IPS-NIHi7 (cell line): ENCODE data around the gene MMP26.
A peak's percentile ranks its signal among the peaks of the same experiment; 100 is the strongest.

Source experiments
- DNase-seq: peaks from one replicate; pipeline ENCODE4 v3.0.0; 2012; ENCODE audit warnings: mixed read lengths; ENCODE audit errors: extremely low spot score

MMP26 gene

DNA sequence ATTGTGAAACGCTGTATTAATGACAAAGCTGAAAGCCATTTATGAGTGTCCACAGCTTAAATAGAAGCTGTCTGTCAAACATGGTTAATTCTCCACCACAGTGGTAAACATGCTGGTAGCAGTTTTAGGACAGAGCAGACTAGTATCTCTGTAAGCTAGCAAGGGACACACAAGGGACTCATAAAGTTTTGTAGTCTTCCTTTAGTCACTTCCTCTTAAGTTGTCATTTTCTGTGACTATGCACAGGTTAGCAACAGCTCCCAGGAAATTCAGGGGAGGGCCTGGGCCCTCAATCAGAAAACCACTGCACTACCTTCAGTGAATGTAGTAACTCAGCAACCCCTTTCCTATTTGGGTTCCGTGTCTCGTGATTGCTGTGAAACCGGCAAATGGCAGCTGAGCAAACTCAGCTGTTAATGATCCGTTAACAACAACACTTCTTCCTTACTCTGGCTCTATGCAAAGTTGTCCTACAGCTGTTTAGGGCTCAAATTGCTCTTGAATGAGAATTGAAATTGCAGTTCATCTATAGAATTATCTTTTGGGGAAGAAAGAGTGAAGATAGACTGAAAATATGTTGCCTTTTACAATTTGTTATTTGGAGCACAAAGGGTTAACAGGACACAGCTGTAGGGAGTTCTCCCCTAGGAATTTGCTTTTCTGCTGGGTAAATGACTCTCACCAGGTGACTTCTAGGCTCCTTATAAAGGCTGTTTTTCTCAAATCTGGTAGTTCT lies at the start of gene MMP26:
TSS of gene MMP26 (plus strand) at position 731 of the 736 bp plus-strand sequence.
- DNase-seq, result peak; percentile 45

DNA sequence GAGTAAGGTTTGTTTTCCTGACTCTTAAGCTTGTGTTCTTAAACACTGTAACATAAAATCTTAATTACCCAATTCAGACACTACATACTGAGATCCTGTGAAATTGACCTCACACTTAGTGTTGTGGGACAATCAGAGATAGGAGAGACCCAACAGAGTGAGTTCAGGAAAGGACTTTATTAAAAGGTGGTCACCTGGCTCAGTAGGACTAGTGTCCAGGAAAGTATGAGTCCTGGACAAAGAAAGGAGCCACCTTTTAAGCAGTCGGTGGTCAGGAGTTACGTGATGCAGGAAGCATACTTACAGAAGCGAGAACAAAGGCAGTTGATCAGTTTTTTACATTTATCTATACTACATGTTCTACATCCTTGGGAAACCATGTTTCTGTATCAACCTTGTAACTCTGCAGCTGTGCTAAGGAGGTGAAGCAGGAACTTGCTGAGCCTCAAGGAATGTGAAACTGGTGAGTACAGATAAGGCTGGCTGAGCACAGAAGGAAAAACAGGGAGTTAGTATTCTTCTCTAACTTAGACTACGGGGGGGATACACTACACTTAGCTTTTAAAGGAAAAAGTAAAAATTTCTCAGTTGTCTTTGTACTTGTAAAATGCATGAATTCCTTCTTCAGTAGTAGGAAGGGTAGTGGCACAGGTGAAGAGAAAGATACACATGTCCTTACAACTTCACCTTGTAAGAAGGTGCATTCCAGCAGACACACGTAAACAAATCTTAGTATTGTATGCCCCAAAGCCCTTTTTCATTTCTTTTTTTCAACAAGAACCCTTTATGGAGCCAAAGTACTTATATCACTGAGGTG lies 45.7 kb upstream of the MMP26 start:
- no peak for DNase-seq

DNA sequence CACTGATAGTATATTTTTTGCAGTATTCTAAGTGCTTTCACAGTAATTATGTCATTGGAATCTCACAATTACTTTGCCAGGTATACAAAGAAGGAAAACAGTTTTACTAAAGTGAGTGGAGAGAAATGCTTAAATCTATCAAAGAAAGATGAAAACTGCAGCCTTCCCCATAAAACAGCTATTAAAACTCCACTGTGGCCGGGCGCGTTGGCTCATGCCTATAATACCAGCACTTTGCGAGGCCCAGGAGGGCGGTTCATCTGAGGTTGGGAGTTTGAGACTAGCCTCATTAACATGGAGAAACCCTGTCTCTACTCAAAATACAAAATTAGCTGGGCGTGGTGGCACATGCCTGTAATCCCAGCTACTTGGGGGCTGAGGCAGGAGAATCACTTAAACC lies 41.7 kb upstream of the MMP26 start:
- DNase-seq, result no peak

DNA sequence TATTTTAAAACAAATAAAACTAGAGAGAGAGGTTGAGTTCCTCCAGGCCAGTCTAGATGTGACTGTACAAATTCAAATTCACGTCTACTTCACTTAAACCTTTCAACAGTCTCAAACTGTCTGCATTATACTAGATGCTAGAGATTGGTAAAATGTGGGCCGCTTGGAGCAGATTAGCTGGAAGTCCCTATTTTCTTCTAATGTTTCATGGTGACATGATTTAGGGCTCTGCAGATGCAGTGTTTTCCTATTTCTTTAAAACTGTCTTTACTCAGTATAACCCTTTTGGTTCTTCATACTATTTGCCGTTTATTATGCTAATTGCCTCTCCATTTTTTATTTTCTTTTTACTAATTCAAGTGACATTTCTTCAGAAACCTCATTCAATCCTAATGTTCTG lies 40.4 kb upstream of the MMP26 start:
- DNase-seq, result no peak

DNA sequence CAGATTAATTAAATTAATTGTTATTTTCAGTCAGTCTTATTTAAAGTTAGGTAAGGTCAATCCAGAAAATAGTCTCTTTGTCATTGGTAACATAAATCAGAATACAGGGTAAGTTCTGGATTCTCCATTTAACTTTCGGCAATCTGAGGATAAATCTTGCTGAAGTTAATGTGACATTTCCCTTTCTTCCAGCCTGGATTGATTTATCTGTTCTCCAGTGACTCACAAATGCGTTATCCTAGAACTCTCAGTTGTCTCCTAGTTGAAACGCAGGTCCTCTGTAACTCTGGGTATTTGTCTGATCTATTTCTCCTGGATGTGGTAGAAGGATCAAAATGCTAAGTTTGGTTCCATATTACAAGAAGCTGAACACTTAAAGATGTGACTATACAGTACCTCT lies 39.8 kb upstream of the MMP26 start:
- DNase-seq, result no peak

DNA sequence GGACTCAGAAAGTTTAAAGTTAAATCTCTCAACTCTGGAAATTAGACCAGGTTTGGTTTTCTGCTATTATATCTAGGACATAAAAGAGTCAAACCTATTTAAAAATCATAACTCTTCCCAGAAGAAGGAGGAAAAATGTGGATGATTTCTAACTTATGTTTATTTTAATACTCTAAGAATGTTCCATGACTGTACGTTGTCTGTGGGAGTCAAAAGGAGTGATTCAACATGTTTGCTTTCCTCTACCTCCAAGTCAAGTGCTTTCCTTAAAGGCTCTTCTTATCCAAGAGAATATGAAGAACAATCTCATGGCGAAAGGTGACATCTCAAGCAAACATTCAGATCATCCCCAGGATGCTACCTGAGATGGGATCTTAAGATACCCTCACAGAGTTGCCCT lies 39.2 kb upstream of the MMP26 start:
- no peak for DNase-seq

DNA sequence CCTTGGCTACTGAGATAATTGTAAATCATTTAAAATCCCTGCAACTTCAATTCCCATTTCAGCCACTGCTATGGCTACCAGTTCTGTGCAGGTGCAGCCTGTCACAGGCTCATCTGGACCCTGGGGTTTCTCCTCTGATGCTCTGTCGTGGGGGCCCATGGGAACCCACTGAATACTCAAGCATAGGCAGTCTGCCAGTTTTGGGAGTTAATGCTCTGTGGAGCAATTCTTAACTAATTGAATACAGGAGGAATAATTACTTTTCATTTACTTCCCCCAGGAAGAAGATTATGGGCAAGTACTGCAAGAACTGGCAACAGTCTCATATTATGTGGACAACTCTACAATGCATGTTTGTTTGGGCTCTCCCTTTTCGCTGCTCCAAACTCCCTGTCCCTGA lies 32.8 kb upstream of the MMP26 start:
- no peak for DNase-seq

DNA sequence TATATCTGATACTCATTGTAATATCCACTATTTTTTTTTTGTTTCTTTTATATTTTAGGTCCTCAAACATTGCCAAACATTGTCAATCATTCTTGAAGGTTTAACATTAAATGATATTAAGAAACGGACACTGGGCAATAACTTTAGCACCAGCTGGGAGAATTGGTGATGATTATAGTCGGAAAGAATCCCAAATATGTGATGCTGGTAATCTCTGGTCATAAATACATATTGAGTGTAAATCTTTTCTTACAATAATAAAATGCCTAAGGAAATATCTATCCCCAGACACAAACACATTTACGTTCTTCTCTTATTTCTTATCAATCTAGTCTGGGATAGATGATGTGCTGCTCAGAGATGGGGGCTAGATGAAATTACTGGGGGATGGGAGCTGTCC lies 32.1 kb upstream of the MMP26 start:
- DNase-seq, result no peak

DNA sequence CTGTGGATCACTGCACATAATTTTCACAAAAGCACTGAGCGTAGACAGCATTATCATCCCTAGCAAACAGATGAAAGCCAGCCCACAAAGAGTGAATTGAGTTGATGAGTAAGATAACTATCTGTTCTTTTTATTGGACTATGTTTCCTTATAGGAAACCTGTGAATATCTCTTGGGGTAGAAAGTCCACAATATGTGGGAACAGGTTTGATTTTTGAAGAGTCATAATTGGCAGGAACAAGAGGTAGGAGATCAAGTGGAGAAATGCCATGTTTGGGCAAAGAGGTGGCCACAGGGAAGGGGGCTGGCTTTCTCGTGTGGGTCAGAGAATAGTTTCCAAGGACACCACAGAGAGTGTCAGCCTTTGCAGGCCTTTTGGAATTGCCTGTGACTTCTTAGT lies 30.8 kb upstream of the MMP26 start:
- no peak for DNase-seq

DNA sequence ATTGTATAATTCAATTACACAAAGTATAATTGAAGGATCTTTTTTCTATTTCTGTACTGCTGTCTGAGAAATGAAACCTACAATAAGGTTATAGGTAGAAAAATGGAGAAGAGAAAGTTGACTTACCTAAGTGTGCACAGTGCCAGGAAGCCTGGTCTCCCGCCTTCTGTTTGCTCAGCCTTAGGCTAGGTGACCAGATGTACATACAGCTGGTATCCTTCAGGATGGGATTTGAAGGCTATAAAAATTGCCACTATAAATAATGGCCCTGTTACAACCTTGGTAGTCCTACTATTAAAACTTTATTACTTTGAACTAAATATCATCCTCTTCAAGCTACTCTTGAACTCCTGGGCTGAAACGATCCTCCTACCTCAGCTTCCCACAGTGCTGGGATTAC lies 26.6 kb upstream of the MMP26 start:
- no peak for DNase-seq

DNA sequence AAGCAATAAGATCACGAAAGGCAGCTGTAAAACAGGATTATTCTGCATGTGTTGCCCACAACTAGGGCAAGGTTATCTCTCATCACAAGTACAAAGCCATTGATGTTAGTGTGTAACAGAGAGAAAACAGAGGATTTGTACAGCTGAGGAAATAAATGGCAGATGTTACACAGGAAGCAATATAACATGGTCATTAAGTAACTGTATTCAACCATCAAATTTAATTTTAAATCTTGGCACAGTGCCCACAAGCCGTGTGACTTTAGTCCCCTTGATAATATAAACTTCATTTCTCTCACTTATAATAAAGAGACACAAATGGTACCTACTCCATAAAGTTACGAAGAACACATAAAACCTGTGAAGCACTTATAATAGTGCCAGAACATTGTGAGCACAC lies 24.2 kb upstream of the MMP26 start:
- DNase-seq, result no peak

DNA sequence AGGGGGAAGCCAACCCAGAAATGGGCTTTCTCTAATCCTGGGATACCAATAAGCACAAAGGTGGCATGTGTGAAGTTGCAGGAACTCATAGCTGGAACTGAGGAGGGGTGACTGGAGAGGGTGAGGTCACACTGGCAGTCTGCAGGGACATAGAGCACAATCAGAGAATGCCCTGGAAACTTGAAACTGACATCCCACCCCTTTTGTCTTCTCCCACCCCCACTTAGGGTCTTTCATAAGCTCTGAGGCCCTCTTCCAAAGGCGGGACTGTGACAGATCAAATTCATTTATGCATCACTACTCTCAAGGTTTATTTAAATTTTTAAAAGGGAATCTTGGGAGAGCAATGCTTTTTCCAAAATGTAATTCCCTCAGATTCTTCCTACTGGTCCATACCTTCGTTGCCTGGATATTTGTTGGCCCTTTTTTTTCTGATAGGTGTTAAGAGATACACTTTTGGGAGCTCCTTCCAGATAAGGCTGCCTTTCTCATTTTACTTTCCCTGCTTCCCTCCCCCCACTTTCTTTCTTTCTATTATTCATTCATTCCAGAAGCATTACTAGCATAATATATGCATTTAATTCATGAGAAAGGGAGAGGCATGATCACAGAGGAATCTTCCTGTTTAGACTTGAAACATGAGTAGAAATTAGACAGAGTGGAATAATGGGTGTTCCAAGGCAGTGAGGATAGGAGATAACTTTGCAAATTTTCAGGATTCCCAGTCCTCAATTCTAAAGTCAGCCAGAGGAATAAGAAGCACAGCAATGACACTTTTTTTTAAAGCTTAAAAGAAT lies 21.8 kb upstream of the MMP26 start:
- no peak for DNase-seq

DNA sequence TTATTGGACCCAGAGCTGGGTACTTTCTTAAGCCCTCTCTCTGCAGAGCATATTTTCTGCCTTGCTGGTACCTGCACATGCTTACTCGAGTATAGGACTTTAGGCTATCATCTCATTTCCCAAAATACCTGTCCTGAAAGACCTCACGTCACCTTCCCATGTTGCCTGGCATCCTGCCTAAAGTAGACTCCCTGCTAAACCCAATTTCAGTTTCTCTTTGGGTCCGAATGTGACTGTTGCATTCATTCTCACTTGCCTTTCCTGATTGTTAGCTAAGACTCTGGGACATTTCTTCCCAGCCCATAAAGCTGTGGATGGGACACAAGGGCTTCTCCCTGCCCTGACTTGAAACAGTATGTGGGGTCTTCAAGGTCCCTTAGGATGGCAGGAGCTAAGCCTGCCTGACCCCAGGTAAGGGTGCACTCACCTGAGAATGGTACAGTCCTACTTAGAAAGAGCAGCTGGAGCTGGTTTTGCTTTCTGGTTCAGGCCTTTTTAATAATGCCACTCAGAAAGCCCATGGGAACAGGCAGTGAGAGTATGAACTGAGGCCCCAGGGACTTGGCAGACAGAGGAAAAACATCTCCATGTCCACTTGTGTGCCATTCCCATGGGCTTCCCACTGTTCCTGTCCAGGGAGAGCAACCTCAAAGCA lies 19.8 kb upstream of the MMP26 start:
- no peak for DNase-seq

DNA sequence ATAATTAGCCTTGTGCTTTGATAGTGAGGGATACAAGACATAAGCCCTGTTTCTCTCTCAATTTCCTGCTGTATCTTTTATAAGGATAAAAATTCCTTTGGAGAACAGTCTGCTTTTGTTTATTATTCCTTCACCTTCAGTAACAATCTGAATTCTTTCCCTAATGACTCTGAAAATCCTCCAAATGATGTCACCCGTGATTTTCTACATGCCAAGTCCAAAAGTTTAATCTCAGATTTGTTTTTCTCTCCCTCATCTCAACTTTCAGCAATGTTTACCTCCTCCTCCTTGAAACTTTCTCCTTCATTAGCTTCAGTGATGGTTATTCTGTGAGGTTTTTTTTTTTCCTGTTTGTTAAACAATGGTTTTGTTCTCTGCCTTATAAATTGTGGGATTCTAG lies 9.1 kb upstream of the MMP26 start:
- DNase-seq, result no peak

DNA sequence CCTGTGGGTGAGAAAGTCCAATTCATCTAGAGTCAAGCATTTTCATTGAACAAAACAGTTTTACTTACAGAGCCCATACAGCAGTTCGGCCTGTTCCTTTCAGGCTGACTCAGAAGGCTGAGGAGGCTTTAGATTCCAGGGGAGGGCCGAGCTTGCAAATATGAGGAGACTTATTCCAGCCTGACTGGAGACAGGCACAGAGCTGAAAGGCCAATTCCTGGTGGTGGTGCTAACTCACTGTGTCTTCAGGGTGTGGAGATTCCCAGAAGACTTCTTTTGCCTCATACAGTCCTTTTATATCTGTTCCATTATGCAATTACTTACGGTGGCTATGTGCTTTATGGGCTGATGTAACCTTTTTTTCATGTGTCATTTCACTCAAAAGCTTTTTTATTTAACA lies 7.0 kb upstream of the MMP26 start, which contains the start of gene OR51E2:
TSS of gene OR51E2 (minus strand) at position 269 of the 400 bp plus-strand sequence. CDS start 15,142 bp downstream, outside the sequence.
- DNase-seq, result peak; percentile 29

DNA sequence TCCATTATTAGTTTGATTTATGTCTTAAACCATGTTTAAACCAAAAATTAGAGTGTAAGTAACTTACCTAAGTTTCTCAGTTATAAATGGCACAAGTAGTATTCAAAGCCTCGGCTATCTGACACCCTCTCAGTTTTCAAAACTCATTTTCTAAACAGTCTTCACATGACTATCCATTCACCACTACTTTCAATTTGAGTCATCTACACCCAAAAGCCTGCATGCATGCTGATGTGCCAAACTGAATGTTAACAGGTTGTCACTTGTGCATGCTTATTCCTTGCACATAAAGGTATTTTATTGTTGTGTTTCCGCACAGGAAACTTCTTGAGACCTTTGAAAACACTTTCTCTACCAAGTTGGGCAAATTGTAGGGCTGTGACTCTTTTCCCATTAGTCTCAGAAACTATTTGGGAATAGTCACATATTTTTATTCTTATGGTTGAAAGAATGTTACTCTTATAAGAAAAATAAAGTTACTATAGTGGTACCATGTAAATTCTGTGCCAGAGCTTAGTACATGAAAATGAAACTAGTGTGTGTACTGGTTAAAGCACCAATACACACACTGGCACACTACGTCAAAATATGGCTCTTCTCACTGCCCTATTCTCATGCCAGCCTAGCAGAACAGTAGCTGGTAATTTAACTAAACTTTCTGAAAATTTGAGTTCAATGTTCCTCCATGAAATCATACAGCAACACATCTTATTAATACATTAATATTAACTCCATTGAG lies 4.7 kb upstream of the MMP26 start:
- DNase-seq, result no peak

DNA sequence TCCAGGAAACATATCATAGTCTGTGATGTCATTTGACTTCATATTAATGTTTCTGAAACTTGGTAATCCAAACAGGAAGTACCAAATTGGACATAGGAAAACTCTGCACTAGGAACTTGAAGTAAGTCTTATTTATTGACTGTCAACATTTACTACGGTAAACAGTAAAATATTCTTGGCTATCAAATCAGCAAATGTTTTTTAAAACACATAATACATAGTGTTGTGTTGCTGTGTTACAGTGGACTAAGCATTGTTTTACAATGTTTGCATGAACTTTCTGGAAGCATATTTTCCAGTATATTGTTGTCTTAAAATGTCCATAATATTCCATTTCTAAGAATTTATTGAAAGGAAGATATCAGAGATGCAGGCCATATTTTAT lies 4.2 kb upstream of the MMP26 start:
- DNase-seq, result no peak

DNA sequence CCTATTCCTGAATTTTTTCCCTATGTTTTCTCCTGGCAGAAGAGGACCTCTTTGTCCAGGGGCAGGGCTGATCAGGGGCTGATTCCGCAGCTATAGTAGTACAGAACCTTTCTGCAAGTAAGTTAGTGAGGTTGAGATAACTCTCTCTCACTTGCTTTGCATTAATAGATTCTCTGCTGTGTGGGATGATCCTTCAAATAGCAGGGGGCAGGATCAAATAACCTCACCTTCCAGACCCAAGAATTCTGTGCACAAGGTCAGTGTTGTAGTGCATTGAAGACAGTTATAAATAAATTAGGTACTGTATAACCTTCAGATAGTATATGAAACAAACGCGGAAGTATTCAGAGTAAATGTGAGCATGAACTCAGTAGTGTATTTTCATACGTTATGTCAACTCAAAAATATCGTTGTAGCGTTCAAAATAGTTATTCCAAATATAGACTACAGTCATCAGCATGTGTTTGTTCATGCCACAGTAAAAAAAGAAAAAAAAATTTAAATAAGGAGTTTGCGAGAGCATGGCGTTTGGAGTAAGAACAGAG lies 278 bp downstream of the MMP26 start:
- peak; percentile 9 for DNase-seq

DNA sequence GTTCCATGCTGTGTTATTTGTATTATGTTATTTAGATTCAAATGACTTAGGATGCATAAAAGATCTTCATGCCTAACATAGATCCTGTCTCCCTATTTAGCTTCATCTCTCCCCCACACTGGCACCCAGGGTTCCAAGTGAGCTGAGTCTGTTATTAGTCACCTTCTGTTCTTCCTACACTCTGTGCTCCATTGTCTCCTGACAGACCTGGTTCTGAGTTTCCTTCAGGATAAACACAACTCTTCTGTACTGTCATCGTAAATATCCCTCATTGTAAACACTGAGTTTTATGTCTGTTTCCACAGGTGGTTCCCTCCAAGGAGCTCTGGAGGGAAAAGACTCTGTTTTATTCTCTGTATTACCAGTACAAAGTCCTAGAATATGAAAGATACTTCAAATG lies 8.7 kb downstream of the MMP26 start:
- DNase-seq, result peak; percentile 12

DNA sequence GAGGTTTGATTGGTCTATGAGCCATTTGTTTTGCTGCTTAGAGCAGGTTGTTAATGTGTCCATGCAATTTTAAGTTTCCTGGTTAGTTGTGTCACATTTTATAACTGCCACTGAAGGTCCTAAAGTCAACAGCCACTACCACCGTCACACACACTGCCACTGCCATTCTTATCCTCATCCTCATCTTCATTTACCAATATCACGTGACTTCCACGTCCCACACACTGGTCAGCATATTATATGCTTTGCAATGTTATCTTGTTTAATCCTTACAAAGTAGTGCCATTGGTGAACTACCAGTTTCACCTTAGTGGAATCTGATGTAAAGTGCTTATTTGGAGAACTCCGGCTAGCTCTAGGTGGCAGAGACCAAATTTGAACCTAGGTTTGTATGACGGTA lies 9.7 kb downstream of the MMP26 start:
- no peak for DNase-seq
